Esophagus (tissue), 2 donors: Measurements from ENCODE around the gene DDX51. TPM values are rescaled to one million over a fixed set of nuclear protein-coding genes. Genes with fewer than 3 reads are reported as not detected.
A peak's percentile ranks its signal among the peaks of the same experiment; 100 is the strongest.
"Not testable (repeated sequence)": the region's sequence is repeated elsewhere in the genome, so short reads cannot be mapped to it uniquely, and the experiment has no call there.

ENCODE experiments used
- H3K27ac ChIP-seq, 2 donors: one replicate each; pipeline ENCODE4 v1.5.1; 2013; ENCODE audit warnings: low read depth in 2 of 2, mild to moderate bottlenecking in 2 of 2, inconsistent platforms in 1 of 2, low read length in 1 of 2, moderate library complexity in 1 of 2
- H3K27me3 ChIP-seq, 2 donors: one replicate each; pipeline ENCODE4 v1.6.1; 2013; ENCODE audit warnings: low read length in 2 of 2, control low read depth in 1 of 2, mild to moderate bottlenecking in 1 of 2; ENCODE audit not compliant: insufficient read depth in 2 of 2, control insufficient read depth in 1 of 2
- H3K36me3 ChIP-seq, 2 donors: one replicate each; pipeline ENCODE4 v1.6.1; 2013; ENCODE audit warnings: low read length in 1 of 2; ENCODE audit not compliant: control insufficient read depth in 2 of 2, insufficient read depth in 2 of 2
- H3K4me1 ChIP-seq, 2 donors: one replicate each; pipeline ENCODE4 v1.6.1; 2013; ENCODE audit warnings: low read length in 1 of 2; ENCODE audit not compliant: control insufficient read depth in 2 of 2, insufficient read depth in 2 of 2
- H3K4me3 ChIP-seq, 2 donors: one replicate each; pipeline ENCODE4 v1.5.1; 2013; ENCODE audit warnings: low read length in 2 of 2, mild to moderate bottlenecking in 2 of 2, low read depth in 1 of 2, moderate library complexity in 1 of 2
- H3K9me3 ChIP-seq, 2 donors: one replicate each; pipeline ENCODE4 v1.6.1; 2013; ENCODE audit warnings: mild to moderate bottlenecking in 2 of 2, low read depth in 1 of 2, low read length in 1 of 2, moderate library complexity in 1 of 2; ENCODE audit not compliant: control insufficient read depth in 2 of 2, insufficient read depth in 1 of 2
- WGBS, 2 donors: extraction: QIAGEN DNeasy Blood & Tissue Kit; methylation state at CpG; one replicate each; pipeline ENCODE4 v1.1.7; 2013; 5-methylcytosine and 5-hydroxymethylcytosine counted together
- polyA plus RNA-seq, 2 donors: library from polyadenylated mRNA; stranded (reverse); fragments of 200-250 nt; gene quantifications; one replicate each; pipeline ENCODE4 v1.2.3, GENCODE V29; 2013
- donor health status: healthy with polysubstance abuse.
- donor health status: Bipolar disorder and iron deficiency.

Gene DDX51
- polyA plus RNA-seq, 2 donors, result 12.3 to 20.4 TPM

DNA sequence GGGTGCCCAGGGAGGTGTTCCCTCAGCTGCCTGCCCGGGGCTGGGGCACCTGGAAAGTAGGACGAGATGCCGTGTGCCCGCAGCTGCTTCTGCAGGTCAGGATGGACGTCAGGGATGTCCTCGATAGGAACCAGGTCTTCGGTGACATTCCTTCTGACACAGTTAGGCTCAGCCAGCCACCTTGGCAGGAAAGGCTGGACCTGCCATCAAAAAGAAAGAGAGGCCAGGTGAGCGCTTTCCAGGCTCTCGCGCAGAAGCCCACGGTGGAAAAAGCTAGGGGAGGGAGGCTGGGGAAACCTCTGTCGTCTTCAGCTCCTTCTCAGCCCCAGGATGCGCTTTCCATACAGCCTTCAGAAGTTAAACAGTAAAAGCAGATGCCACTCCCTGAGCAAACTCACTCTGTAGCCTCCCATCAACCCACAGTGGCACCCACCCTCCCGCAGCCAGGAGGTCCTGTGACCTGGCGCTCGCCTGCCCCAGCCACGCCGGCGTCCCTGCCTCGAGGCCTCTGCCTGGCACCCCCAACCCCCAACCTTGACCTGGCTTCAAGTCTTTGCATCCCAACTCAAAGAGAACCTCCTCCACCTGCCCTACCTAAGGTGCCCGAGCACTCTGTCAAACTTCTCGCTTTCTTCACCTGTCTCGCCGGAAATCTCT is 1.3 kb downstream of the DDX51 start:
- Histone ChIP-seq H3K27me3 (no peaks in the 10 kb centered on the region), H3K4me1 (peaks cover 6 to 21% of the 10 kb centered on the region in 2 donors), H3K9me3 (no peaks in the 10 kb centered on the region), H3K4me3 (peak overlapping the region; percentile 88 to 100), H3K36me3 (peaks cover 13 to 36% of the 10 kb centered on the region in 2 donors), H3K27ac (no peak overlapping the region)
- 71 to 73% methylated on average over 24 of the region's 24 CpGs for WGBS, 2 donors

DNA sequence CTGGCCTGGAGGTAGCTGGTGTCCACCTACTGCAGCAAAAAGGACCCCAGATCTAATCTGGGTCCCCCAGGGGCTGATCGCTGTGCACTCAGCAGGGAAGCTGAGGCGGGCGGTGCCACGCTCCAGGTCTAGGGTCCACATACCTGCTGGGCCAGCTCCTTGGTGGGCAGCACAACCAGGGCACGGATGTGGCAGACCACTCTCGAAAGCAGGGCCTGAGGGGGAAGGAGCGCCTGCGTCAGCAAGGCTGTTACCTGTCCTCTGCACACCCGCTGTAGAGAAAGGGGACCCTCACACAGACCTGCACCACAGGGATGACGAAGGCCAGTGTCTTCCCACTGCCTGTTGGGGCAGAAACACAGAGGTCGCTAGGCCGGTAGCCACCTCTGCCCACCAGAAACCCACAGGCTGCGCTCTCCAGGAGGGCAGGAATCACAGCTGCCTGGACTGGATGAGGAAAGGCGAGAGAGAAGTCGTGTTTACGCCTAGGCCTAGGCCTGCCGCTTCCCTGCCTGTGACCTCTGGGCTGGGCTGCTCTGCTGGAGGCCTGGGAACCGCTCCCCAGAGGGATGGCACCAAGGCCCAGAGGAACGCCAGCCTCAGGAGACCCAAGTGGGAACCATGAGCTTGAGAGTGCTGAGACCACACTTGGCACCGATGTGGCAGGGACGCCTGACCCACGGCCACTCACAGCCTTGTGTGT is 2.0 kb downstream of the DDX51 start:
- WGBS, 2 donors, result 96 to 97% methylated on average over 22 of the region's 22 CpGs
- H3K36me3 ChIP-seq, result peaks cover 13 to 34% of the 10 kb centered on the region in 2 donors
- no peak overlapping the region for H3K27ac ChIP-seq
- no peaks in the 10 kb centered on the region for H3K27me3 ChIP-seq
- H3K4me3 ChIP-seq, result no peak overlapping the region
- H3K4me1 ChIP-seq, result peaks cover 6 to 21% of the 10 kb centered on the region in 2 donors
- no peaks in the 10 kb centered on the region for H3K9me3 ChIP-seq

DNA sequence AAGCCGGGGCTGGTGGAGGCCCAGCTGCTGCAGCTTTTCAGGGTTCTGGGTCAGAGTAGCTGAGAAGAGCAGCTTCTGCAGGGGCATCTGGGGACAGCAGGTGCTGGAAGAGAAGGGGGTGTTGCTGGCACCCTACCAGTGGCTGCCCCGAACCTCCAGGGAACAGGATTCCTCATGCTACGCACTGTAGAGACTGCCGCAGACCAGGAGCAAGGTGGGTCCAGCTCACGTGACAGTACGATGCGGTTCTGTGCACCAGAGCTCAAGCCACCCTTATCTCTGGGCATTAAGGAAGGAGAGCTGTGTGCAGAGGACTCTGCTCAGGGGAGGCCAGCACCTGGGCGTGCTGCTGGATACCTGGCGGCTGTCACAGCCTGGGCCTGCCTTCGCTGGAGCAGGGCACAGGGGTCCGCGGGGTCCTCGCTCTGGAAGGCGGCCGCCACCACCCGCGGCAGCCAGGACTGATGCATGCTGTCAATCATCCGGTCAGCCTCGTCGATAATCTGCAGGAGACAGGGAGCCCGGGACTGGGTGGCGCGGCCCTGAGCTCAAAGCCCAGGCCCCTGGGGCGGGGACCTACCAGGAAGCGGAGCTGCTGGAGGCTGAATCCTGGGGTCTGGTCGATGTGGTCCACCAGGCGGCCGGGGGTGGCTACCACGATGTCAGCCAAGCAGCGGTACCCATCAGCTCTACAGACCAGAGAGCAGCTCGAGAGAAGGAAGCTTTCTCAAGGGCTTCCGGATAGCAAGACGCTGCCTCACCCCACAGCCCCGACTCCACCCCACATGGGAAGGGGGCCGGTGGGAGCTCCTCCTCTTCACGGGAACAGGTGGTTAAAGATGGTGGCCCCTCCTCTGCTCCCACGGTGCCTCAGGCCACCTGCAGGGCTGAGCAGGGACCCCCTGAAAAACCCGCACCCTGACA is 2.9 kb downstream of the DDX51 start:
- Histone ChIP-seq H3K36me3 (peaks cover 13 to 34% of the 10 kb centered on the region in 2 donors), H3K9me3 (no peaks in the 10 kb centered on the region)

DNA sequence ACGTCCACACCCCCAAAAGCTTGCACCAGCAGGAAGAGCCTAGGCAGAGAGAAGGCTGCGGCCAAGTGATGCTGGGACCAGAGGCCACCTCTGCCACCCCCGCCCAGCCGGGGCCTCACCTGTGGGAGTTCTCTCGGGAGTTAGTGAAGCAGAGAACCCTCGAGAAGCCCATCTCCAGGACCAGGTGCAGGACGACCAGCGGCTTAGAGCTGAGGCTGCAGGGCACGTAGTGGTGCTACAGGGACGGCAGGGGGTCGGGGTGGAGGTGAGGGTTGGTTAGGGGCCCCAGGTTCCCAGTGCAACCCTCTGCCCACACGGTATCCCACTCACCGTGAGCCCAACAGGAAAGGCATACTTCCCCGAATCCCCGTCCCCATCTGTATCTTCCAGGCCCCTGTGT is 3.6 kb downstream of the DDX51 start:
- no peaks in the 10 kb centered on the region for H3K27me3 ChIP-seq
- H3K36me3 ChIP-seq, result peaks cover 13 to 34% of the 10 kb centered on the region in 2 donors

More for the DNA sequence above, 2.9 kb downstream of the DDX51 start:
- H3K4me1 ChIP-seq, result peaks cover 6 to 21% of the 10 kb centered on the region in 2 donors
- no peak overlapping the region for H3K27ac ChIP-seq
- H3K27me3 ChIP-seq, result no peaks in the 10 kb centered on the region
- WGBS, 2 donors, result 94% methylated on average over 38 of the region's 38 CpGs
- H3K4me3 ChIP-seq, result no peak overlapping the region

DNA sequence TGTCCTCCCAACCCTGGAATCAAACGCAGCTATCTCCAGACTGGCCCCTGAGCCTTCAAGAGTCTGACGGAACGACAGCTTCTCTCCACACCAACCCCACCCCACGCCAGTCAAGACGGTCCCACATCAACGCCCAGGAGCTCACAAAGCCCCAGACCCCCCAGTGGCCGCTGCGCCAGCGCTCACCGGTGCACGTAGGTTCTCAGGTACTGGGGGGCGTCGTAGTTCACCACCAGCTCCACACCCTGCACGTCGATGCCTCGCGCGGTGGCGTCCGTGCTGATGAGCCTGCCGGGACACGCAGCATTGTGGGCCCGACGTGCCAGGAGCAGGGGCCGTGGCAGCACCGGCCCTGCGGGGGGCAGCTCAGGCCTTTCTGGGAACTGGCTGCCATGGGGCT is 4.2 kb downstream of the DDX51 start:
- Histone ChIP-seq H3K27ac (no peak overlapping the region), H3K9me3 (no peaks in the 10 kb centered on the region), H3K4me3 (no peak overlapping the region), H3K27me3 (no peaks in the 10 kb centered on the region), H3K36me3 (peaks cover 13 to 34% of the 10 kb centered on the region in 2 donors), H3K4me1 (peaks cover 4 to 15% of the 10 kb centered on the region in 2 donors)
- WGBS, 2 donors, result 94 to 95% methylated on average over 25 to 27 of the region's 27 CpGs

More for the DNA sequence above, 3.6 kb downstream of the DDX51 start:
- Histone ChIP-seq H3K4me1 (peaks cover 6 to 21% of the 10 kb centered on the region in 2 donors), H3K9me3 (no peaks in the 10 kb centered on the region), H3K4me3 (no peak overlapping the region), H3K27ac (no peak overlapping the region)
- WGBS, 2 donors, result 88 to 92% methylated on average over 15 of the region's 15 CpGs

DNA sequence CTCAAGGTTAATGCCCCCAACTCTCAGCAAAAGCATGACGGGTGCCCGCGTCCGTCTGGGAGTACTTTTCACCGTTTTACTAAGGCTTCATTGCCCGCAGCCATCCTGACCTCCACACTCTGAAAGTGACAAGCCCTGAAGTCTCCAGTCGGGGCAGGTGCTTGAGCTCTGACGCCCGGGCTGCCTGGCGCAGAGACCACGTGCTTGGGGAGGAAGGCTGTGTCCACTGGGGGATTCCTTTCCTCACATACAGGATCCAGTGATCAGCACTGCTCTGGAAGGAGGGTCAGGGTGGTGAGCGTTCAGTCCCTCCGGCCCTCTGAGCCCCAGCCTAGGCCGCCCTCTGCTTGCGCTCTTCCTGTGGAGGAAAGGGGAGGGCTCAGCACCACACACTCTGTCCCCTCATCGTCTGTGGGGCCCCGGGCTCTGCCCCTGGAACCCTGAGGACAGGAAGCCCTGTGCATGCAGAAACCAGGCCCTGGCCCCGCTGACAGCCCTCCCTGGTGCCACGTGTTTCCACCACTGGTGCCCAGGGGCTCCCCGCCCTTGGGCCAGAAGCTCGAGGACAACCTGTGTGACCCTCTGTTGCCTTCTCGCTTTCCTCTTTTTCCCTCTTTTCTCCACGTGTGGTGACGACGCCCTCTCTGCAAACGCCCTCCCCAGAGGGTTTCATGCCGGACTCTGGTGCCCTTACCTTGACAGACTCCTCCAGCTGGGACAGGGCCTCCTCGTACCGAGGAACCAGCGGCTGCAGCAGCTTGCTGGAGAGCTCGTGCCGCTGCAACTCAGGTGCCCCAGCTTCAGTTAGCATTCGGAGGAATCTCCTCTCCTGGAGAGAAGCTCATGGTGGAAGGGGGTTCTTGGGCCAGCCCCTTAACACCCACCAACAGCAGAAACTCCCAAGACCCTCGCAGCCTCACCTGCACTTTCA is 4.9 kb downstream of the DDX51 start:
- H3K4me1 ChIP-seq, result peaks cover 4 to 12% of the 10 kb centered on the region in 2 donors
- H3K4me3 ChIP-seq, result no peak overlapping the region
- H3K36me3 ChIP-seq, result peaks cover 13 to 34% of the 10 kb centered on the region in 2 donors
- H3K27me3 ChIP-seq, result no peaks in the 10 kb centered on the region
- WGBS, 2 donors, result 91 to 93% methylated on average over 34 of the region's 34 CpGs
- H3K27ac ChIP-seq, result no peak overlapping the region
- H3K9me3 ChIP-seq, result no peaks in the 10 kb centered on the region

DNA sequence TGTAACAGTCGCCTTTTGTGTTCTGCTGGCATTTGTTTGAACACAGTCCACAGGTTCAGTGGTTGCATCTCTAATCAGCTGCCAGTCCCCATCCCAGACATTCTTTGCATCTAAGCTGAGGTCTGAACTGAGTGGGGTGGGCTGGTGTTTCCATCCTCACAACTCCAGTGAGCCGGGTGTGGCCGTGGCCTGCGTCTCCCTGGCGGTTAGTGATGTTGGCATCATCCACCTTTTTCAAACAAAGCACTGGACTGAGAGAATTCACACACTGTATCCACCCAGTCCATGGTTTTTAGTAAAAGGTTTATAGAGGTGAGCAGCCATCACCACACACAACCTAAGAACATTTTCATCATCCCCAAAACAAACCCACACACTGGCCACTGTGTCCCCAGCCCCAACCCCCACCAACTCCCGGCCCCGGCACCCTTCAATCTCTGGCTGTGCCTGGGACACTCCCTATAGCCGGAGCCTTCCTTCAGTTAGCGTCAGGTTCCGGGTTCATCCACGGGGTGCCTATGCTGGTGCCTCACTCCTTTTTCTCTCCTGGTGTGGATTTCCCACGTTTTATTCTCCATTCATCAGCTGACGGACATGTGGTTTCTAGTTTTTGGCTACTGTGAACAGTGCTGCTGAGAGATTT is 6.5 kb downstream of the DDX51 start:
- no peak overlapping the region for H3K27ac ChIP-seq
- H3K27me3 ChIP-seq, result no peaks in the 10 kb centered on the region
- H3K9me3 ChIP-seq, result no peaks in the 10 kb centered on the region
- H3K4me3 ChIP-seq, result no peak overlapping the region
- H3K4me1 ChIP-seq, result peaks cover 3 to 4% of the 10 kb centered on the region in 2 donors
- peaks cover 13 to 34% of the 10 kb centered on the region in 2 donors for H3K36me3 ChIP-seq
- WGBS, 2 donors, result 72 to 76% methylated on average over 13 of the region's 13 CpGs

DNA sequence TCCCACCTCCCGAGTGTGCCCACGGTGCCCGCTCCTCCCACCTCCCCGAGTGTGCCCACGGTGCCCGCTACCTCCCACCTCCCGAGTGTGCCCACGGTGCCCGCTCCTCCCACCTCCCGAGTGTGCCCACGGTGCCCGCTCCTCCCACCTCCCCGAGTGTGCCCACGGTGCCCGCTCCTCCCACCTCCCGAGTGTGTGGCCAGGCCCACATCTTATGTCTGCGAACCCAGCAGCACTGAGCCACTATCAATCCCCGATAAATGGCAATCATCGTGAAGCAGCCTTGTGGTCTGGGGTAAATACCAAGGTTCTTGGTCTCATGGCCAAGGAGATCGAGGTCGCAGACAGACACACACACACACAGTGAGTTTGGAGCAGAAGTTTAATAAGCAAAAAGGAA is 7.9 kb downstream of the DDX51 start:
- not testable (repeated sequence) for H3K27me3 ChIP-seq, H3K4me3 ChIP-seq, H3K4me1 ChIP-seq, H3K27ac ChIP-seq, H3K9me3 ChIP-seq
- peaks cover 8 to 22% of the 10 kb centered on the region in 2 donors for H3K36me3 ChIP-seq
- WGBS, 2 donors, result 78 to 83% methylated on average over 12 to 21 of the region's 21 CpGs
